Activated T-cell treated with anti-CD3 and anti-CD28 coated beads, Interleukin-2, amount 50 U/mL, for 48 hours (primary cell): ENCODE data around the gene NAT14.
"Not testable (repeated sequence)": the region's sequence is repeated elsewhere in the genome, so short reads cannot be mapped to it uniquely, and the experiment has no call there.

Experiments used
- DNase-seq, 2 experiments: peaks; one replicate each; pipeline ENCODE4 v3.0.0-alpha.2; 2020

The NAT14 gene

GRCh38 chr19:55487924-55488687, 3.1 kb downstream of the NAT14 start, which contains the start of gene SSC5D:
Gene SSC5D, plus strand, starts transcription at chr19:55488436. Its CDS starts 154 bp downstream, at chr19:55488590.
- no peak for DNase-seq

- no peak for DNase-seq
Observed at GRCh38 chr19:55488986-55489710, 4.2 kb downstream of the NAT14 start.

GRCh38 chr19:55489711-55490477, 4.9 kb downstream of the NAT14 start:
- DNase-seq = no peak

GRCh38 chr19:55490478-55491432, 5.8 kb downstream of the NAT14 start:
- no peak for DNase-seq

- DNase-seq = no peak
Observed at GRCh38 chr19:55491546-55492360, 6.8 kb downstream of the NAT14 start.

GRCh38 chr19:55492362-55492944, 7.5 kb downstream of the NAT14 start:
- no peak for DNase-seq

- no peak for DNase-seq
Observed at GRCh38 chr19:55493052-55493644, 8.2 kb downstream of the NAT14 start.

- DNase-seq = no peak
Observed at GRCh38 chr19:55493645-55494171, 8.7 kb downstream of the NAT14 start.

- DNase-seq = no peak
Observed at GRCh38 chr19:55494172-55494761, 9.3 kb downstream of the NAT14 start.

GRCh38 chr19:55495646-55496349, 10.8 kb downstream of the NAT14 start:
- DNase-seq = no peak

GRCh38 chr19:55496820-55497219, 11.8 kb downstream of the NAT14 start:
- DNase-seq = not testable (repeated sequence)

- no peak for DNase-seq
Observed at GRCh38 chr19:55497763-55498162, 12.8 kb downstream of the NAT14 start.

- DNase-seq = no peak
Observed at GRCh38 chr19:55498246-55498840, 13.4 kb downstream of the NAT14 start.

- no peak for DNase-seq
Observed at GRCh38 chr19:55500368-55500952, 15.5 kb downstream of the NAT14 start.

GRCh38 chr19:55502197-55502952, 17.4 kb downstream of the NAT14 start:
- no peak for DNase-seq

GRCh38 chr19:55503157-55503501, 18.1 kb downstream of the NAT14 start:
- DNase-seq = no peak

GRCh38 chr19:55503502-55504251, 18.7 kb downstream of the NAT14 start:
- DNase-seq = peak; percentile 97
